ENCODE data around the gene SEPTIN8. TPM values are rescaled to one million over a fixed set of nuclear protein-coding genes. Genes with fewer than 3 reads are reported as not detected.

Gene SEPTIN8
- total and polyA plus RNA-seq, 2 of the 13 experiments (the other 11 are each of a cell fraction or from before 2014, with no cell fraction given) = 41.4 to 49.9 TPM

- TF ChIP-seq, protein P1, sequence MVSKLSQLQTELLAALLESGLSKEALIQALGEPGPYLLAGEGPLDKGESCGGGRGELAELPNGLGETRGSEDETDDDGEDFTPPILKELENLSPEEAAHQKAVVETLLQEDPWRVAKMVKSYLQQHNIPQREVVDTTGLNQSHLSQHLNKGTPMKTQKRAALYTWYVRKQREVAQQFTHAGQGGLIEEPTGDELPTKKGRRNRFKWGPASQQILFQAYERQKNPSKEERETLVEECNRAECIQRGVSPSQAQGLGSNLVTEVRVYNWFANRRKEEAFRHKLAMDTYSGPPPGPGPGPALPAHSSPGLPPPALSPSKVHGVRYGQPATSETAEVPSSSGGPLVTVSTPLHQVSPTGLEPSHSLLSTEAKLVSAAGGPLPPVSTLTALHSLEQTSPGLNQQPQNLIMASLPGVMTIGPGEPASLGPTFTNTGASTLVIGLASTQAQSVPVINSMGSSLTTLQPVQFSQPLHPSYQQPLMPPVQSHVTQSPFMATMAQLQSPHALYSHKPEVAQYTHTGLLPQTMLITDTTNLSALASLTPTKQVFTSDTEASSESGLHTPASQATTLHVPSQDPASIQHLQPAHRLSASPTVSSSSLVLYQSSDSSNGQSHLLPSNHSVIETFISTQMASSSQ (IDR thresholded peaks at IDR 0.05; ENCODE audit: low read depth) = no peak
- TF ChIP-seq, protein P1 (CRISPR knock-in tag; IDR thresholded peaks at IDR 0.05; ENCODE audit: borderline replicate concordance) = peak; percentile 49; the same call in 1 of the 2 replicates
- TF ChIP-seq TBP (CRISPR knock-in tag; IDR thresholded peaks at IDR 0.05) (no peak), RFX1 (IDR thresholded peaks at IDR 0.05) (peak; percentile 79; the same call in 1 of the 2 replicates), HDAC2 (CRISPR knock-in tag; IDR thresholded peaks at IDR 0.05) (no peak), ZFY (CRISPR knock-in tag; IDR thresholded peaks at IDR 0.05) (peak; percentile 92), ZNF337 (CRISPR knock-in tag; IDR thresholded peaks at IDR 0.05; ENCODE audit: borderline replicate concordance, low read depth) (no peak), ZBTB3 (CRISPR knock-in tag; IDR thresholded peaks at IDR 0.05; ENCODE audit: borderline replicate concordance, low read depth) (no peak), ZNF160 (CRISPR knock-in tag; IDR thresholded peaks at IDR 0.05) (no peak), ZNF33A (CRISPR knock-in tag; IDR thresholded peaks at IDR 0.05; ENCODE audit: borderline replicate concordance) (no peak), MXD4 (CRISPR knock-in tag; IDR thresholded peaks at IDR 0.05) (peak; percentile 69; the same call in 1 of the 2 replicates), HOXA5 (CRISPR knock-in tag; IDR thresholded peaks at IDR 0.05) (peak; percentile 67; the same call in 1 of the 2 replicates), PLRG1 (conservative IDR thresholded peaks at IDR 0.05) (no peak), FOXP4 (CRISPR knock-in tag; IDR thresholded peaks at IDR 0.05) (no peak), ATF6 (CRISPR knock-in tag; conservative IDR thresholded peaks at IDR 0.05) (no peak), SAFB2 (CRISPR knock-in tag; IDR thresholded peaks at IDR 0.05; ENCODE audit: borderline replicate concordance, low read depth) (0 out of 2 replicates have a peak, but pooled peaks have one; percentile 49), NFYC (CRISPR knock-in tag; IDR thresholded peaks at IDR 0.05) (no peak), ESRRA (CRISPR knock-in tag; IDR thresholded peaks at IDR 0.05; ENCODE audit: low read depth) (peak; percentile 29; the same call in 1 of the 2 replicates), PPARG (CRISPR knock-in tag; conservative IDR thresholded peaks at IDR 0.05) (no peak)
- TF ChIP-seq, protein P2, sequence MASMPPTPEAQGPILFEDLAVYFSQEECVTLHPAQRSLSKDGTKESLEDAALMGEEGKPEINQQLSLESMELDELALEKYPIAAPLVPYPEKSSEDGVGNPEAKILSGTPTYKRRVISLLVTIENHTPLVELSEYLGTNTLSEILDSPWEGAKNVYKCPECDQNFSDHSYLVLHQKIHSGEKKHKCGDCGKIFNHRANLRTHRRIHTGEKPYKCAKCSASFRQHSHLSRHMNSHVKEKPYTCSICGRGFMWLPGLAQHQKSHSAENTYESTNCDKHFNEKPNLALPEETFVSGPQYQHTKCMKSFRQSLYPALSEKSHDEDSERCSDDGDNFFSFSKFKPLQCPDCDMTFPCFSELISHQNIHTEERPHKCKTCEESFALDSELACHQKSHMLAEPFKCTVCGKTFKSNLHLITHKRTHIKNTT (CRISPR knock-in tag; IDR thresholded peaks at IDR 0.05) = no peak
Measured at GRCh38 chr5:132736853-132737833, 39.9 kb downstream of the SEPTIN8 start, which contains the start of gene KIF3A (continued).

All from HepG2 (cell line).